ENCODE measurements around the gene DSC1.

DNA sequence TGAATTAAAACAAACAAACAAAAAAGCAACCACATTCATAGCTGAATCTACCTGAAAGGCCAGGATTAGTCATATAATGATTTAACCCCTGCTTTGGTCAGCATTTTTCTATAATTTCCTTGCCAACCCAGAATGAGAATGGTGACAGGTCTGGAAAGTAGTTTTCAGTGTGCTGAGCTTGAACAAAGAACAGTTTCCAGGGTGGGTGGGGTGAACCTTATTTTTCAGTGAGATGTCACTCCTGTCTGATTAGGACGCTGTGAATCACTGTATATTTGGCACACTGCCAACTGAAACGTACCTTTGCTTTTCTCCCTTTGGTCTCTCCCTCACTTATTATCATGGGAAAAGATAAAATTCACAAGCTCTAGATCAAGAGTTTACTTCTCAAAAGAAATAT is 35.0 kb upstream of the DSC1 start:
- TF ChIP-seq, protein P1, sequence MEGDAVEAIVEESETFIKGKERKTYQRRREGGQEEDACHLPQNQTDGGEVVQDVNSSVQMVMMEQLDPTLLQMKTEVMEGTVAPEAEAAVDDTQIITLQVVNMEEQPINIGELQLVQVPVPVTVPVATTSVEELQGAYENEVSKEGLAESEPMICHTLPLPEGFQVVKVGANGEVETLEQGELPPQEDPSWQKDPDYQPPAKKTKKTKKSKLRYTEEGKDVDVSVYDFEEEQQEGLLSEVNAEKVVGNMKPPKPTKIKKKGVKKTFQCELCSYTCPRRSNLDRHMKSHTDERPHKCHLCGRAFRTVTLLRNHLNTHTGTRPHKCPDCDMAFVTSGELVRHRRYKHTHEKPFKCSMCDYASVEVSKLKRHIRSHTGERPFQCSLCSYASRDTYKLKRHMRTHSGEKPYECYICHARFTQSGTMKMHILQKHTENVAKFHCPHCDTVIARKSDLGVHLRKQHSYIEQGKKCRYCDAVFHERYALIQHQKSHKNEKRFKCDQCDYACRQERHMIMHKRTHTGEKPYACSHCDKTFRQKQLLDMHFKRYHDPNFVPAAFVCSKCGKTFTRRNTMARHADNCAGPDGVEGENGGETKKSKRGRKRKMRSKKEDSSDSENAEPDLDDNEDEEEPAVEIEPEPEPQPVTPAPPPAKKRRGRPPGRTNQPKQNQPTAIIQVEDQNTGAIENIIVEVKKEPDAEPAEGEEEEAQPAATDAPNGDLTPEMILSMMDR (IDR thresholded peaks at IDR 0.05; ENCODE audit: low read depth, low read length), result no peak
- no peak for TF ChIP-seq MYC (IDR thresholded peaks at IDR 0.05; ENCODE audit: low read depth, low read length)
- no peak for TF ChIP-seq POLR2A (IDR thresholded peaks at IDR 0.05; ENCODE audit: extremely low read depth, insufficient read length)
- TF ChIP-seq, protein P2, sequence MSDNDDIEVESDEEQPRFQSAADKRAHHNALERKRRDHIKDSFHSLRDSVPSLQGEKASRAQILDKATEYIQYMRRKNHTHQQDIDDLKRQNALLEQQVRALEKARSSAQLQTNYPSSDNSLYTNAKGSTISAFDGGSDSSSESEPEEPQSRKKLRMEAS (IDR thresholded peaks at IDR 0.05; ENCODE audit: low read depth, low read length), result no peak

All from NB4 (cell line).